NCI-H2196 (cell line): ENCODE data around the gene FGFR4.

Experiments
- DNase-seq: peaks from one replicate; lab custom pipeline; 2025; ENCODE audit not compliant: unreplicated experiment; lab: John Stamatoyannopoulos, UW

Gene FGFR4

DNA sequence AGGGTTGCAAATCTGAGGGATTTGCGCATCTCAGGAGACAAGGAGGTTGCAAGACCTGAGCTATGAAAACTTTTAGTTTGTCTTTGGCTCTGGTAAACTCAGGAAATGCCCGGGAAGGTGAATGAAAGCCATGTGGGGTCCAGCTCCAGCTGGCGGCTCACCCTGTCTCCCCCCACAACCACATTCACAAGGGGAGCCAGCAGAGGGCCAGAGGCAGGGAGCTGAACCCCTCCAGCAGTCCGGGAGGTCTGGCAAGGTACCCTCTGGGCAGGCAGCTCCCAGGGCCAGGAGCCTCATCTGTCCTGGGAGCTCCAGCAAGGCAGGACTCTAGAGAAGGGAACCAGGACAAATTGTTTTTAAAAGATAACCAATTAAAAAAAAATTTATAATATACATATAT is 2.5 kb upstream of the FGFR4 start:
- DNase-seq: no peak

DNA sequence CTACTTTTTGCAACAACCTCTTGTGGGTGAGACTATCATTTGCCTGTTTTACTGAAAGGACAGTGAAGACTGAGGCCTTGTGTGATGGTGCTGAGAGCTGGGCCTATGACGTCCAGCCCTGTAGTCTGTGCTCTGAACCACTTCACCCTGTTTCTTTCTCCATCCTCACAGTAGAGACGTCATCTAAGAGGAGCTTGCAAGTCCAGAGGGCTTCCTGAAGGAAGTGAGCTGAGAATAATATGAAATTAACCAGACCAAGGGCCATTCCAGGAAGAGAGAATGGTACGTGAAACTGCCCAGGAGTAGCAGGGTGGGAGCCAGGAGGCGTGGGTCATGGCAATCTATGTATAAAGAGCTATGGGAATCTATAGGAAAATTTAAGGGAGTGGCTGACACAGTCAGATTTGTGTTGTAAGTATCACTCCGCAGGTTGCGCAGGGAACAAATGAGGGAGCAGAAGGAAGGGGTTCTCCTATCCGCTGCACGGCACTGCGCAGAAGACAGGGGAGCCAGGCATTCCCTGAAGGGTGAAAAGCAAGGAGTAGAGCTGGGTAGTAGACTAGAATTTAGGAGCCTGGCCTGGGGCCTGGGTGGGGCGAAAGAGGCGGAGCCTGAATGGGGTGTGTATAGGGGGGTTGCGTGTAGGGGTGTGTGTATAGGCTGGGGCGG is 596 bp upstream of the FGFR4 start:
- DNase-seq: no peak

DNA sequence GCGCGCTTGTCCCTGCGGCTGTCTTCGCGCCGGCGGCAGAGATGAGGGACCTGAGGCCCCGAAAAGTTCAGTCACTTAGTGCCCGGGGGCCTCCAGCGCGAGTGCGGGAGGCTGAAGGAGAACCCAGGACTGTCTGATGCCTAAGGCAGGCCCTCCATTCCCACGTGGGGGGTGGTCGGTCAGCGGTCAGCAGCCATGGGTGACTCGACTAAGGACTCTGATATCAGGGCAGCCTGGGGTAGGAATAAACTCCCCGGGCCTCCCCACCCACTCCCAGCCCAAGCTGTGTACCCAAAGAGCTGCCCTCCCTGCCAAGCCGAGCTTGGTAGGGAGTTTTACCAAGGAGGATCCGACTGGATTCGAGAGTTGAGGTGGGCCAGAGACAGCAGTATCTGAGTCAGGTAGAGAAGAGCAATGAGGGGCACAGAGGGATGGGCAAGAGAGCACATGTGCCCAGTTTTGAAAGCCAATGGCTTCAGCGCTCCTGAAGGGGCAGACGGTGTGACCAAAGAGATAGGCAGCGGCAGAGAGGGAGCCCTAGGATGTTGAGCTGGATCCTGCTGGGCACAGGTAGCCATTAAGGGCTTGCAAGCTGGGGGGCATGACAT is 787 bp downstream of the FGFR4 start:
- no peak for DNase-seq

DNA sequence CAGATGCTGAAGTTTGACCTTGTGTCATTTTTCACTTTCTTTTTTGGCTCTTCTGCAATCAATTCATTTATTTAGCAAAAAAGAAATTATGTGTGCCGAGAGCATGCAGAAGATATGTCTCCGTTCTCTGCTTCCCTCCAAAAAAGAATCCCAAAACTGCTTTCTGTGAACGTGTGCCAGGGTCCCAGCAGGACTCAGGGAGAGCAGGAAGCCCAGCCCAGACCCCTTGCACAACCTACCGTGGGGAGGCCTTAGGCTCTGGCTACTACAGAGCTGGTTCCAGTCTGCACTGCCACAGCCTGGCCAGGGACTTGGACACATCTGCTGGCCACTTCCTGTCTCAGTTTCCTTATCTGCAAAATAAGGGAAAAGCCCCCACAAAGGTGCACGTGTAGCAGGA is 2.4 kb downstream of the FGFR4 start:
- DNase-seq: no peak

DNA sequence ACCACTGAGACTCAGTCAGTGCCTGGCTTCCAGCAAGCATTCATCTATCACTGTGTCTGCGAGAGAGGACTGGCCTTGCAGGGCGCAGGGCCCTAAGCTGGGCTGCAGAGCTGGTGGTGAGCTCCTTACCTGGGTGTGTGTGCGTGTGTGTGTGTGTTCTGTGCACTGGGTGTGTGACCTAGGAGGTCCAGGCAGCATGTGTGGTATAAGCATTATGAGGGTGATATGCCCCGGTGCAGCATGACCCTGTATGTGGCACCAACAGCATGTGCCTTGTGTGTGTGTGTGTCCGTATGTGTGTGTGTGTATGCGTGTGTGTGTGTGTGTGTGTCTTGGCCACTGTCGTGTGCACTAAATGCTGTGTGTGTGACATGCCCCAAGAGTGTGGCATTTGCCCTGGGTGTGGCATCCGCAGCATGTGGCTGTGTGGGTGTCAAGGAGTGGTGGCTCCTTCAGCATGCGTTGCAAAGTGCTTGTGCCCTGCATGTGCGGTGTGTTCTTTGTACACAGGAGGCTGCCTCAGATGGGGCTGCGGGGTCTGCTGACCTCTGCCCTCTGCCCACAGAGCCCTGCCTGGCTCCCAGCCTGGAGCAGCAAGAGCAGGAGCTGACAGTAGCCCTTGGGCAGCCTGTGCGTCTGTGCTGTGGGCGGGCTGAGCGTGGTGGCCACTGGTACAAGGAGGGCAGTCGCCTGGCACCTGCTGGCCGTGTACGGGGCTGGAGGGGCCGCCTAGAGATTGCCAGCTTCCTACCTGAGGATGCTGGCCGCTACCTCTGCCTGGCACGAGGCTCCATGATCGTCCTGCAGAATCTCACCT is 3.3 kb downstream of the FGFR4 start:
- DNase-seq: no peak

DNA sequence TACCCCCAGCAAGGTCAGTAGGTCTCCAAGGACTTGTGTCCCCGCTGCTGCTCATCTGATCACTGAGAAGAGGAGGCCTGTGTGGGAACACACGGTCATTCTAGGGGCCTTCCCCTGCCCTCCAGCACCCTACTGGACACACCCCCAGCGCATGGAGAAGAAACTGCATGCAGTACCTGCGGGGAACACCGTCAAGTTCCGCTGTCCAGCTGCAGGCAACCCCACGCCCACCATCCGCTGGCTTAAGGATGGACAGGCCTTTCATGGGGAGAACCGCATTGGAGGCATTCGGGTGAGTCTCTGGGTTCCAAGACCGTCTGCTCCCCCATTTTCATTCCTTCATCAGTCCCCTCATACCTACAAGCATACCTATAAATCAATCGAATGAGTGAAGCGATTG is 4.1 kb downstream of the FGFR4 start:
- no peak for DNase-seq

DNA sequence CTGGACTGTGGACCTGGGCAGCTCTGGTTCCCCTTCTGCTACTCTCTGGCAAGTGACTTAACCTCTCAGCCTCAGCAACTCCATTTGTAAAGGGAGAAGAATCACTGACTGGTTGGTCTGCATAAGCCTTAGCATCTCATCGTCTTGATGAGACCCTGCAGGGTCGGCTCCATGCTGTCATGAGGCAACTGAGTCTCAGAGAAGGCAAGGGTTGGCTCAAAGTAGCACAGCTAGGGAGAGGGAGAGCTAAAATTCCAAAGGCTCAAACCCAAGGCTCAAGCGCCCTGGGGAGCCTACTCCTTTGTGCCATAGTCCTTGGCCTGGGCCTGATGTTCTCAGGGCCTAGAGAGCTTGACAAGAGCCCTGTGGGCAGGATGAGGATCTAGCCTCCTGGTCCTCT is 4.5 kb downstream of the FGFR4 start:
- no peak for DNase-seq

DNA sequence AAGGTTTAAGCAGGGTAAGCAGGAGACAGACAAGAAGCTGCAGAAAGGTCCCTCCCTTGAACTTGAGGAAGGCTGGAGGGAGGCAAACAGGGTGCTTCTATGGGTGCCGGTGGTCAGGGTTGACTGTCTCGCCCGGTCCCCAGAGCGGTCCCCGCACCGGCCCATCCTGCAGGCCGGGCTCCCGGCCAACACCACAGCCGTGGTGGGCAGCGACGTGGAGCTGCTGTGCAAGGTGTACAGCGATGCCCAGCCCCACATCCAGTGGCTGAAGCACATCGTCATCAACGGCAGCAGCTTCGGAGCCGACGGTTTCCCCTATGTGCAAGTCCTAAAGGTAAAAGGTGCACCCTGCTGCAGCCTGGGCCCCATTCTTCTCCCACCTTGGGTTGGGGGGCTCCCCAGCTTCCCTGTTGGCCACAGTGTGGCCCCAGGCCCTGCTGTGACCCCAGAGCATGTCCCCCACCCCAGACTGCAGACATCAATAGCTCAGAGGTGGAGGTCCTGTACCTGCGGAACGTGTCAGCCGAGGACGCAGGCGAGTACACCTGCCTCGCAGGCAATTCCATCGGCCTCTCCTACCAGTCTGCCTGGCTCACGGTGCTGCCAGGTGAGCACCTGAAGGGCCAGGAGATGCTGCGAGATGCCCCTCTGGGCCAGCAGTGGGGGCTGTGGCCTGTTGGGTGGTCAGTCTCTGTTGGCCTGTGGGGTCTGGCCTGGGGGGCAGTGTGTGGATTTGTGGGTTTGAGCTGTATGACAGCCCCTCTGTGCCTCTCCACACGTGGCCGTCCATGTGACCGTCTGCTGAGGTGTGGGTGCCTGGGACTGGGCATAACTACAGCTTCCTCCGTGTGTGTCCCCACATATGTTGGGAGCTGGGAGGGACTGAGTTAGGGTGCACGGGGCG is 5.7 kb downstream of the FGFR4 start:
- DNase-seq: no peak

DNA sequence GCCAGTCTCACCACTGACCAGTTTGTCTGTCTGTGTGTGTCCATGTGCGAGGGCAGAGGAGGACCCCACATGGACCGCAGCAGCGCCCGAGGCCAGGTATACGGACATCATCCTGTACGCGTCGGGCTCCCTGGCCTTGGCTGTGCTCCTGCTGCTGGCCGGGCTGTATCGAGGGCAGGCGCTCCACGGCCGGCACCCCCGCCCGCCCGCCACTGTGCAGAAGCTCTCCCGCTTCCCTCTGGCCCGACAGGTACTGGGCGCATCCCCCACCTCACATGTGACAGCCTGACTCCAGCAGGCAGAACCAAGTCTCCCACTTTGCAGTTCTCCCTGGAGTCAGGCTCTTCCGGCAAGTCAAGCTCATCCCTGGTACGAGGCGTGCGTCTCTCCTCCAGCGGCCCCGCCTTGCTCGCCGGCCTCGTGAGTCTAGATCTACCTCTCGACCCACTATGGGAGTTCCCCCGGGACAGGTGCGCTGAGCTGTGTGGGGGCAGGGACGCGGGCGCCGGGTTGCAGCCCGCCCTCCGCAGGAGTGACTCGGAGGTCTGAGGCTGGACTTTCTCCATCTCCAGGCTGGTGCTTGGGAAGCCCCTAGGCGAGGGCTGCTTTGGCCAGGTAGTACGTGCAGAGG is 6.5 kb downstream of the FGFR4 start:
- no peak for DNase-seq

DNA sequence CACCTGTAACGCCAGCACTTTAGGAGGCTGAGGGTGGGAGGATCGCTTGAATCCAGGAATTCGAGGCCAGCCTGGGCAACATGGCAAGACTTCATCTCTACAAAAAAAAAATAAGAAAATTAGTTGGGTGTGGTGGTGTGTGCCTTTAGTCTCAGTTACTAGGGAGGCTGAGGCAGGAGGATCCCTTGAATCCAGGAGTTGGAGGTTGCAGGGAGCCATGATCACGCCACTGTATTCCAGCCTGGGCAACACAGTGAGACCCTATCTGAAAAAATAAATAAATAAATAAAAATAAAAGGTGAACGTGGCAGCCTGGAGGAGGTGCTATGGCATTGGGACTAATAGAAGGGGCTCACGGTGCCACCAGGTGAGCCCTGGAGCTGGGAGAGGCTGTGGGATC is 7.1 kb downstream of the FGFR4 start:
- no peak for DNase-seq

DNA sequence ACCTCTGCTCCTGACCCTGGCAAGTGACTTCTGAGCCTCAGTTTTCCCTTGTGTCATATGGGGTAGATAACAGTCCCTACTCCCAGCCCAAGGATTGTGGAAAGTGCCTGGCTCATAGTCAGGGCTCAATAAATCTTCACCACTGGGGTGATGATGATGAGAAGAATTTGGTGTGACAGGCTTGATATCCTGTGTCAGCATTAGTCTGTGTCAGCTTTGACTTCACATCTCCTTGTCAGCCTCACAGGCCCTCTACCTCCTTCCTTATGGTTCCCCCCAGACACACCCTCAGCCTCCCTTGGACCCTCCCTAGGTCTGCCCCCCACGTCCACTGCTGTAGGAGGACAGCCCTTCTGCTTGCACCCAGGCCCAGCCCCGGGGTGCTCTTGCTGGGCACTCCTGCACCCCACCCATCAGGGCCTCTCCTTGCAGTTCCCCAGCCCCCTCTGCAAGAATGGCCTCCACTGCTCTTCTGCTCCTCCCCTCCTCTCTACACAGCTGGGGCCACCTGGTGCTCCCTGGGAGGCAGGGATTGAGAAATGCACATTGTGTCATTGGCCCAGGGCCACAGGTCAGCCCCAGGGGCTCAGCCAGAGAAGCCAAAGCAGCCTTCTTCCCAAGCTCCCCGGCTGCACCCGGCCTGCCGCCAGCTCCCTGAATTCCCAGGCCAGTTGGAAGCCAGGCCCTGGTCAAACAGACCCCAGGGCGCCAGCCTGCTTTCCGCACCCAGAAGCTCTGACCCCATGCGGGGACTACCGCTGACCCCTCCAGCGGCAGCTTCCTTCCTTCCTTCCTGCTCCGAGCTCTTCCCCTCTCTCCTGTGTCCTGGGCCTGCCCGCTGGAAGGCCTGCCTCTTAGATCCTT is 7.7 kb downstream of the FGFR4 start:
- DNase-seq: no peak

DNA sequence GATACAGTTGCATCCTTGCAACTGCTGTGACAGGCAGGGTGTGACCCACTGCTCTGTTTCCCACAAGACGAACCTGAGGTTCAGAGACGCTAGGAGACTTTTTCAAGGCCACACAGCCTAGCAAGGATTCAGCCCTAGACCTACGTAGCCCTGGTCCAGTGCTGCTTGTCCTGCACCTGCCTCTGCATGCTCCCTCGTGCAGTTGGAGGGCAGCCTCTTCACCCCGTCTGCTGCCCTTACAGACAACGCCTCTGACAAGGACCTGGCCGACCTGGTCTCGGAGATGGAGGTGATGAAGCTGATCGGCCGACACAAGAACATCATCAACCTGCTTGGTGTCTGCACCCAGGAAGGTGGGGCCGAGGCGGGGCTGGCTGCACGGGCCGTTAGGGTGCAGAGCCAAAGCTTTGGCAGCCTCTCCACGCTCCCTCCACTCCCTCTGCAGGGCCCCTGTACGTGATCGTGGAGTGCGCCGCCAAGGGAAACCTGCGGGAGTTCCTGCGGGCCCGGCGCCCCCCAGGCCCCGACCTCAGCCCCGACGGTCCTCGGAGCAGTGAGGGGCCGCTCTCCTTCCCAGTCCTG is 8.5 kb downstream of the FGFR4 start:
- DNase-seq: no peak

DNA sequence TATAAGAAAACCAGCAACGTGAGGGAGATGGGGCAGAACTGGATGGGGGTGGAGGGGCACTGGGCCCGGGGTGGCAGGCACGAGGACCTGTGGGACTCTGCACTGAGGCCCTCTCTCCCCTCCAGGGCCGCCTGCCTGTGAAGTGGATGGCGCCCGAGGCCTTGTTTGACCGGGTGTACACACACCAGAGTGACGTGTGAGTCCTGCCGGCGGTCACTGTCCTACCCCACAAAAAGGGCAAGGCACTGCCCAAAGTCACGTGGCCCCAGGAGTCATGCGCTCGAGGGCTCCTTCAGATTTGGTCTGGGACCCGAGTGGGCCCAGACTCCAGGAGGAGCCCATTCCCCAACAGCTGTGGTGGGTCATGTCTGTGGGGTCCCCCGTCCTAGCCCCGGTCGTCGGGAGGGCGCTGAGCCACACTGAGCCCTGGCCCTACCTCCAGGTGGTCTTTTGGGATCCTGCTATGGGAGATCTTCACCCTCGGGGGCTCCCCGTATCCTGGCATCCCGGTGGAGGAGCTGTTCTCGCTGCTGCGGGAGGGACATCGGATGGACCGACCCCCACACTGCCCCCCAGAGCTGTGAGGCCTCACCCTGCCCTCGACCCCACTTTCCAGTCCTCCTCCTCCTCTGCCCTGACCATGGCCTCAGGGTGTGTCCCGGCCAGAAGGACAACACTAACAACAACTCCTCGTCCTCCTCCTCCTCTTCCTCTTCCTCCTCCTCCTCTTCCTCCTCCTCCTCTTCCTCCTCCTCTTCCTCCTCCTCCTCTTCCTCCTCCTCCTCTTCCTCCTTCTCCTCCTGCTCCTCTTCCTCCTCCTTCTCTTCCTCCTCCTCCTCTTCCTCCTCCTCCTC is 9.7 kb downstream of the FGFR4 start:
- no peak for DNase-seq

DNA sequence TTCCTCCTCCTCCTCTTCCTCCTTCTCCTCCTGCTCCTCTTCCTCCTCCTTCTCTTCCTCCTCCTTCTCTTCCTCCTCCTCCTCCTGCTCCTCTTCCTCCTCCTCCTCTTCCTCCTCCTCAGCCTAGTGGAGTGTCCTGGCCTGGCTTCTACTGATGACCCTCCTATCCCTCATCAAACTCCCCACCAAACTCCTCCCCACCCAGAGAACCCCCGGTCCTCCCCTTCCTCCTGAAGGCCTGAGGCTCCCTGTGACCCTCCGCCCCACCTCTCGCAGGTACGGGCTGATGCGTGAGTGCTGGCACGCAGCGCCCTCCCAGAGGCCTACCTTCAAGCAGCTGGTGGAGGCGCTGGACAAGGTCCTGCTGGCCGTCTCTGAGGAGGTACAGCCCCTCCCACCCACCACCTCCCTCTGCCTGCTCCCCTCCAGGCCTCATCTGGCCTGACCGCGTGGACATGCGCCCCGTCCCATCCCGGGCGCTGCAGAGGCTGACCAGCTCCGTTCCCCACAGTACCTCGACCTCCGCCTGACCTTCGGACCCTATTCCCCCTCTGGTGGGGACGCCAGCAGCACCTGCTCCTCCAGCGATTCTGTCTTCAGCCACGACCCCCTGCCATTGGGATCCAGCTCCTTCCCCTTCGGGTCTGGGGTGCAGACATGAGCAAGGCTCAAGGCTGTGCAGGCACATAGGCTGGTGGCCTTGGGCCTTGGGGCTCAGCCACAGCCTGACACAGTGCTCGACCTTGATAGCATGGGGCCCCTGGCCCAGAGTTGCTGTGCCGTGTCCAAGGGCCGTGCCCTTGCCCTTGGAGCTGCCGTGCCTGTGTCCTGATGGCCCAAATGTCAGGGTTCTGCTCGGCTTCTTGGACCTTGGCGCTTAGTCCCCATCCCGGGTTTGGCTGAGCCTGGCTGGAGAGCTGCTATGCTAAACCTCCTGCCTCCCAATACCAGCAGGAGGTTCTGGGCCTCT is 10.6 kb downstream of the FGFR4 start:
- DNase-seq: no peak

DNA sequence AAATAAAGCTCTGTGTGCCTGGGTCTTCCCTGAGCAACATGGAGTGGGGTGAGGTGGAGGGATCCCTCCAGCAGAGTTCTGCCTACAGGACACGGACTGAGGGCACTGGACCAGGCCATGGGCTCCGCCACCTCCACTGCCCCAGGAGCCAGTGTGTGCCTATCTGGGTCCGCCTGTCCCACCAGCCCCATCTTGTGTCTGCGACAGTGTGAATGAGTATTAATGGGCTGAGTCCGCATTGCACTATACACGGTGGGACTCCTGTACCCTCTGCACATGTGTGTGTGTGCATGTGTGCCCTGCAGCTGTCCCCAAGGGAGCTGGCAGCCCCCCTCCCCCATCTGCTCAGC is 11.4 kb downstream of the FGFR4 start:
- no peak for DNase-seq

DNA sequence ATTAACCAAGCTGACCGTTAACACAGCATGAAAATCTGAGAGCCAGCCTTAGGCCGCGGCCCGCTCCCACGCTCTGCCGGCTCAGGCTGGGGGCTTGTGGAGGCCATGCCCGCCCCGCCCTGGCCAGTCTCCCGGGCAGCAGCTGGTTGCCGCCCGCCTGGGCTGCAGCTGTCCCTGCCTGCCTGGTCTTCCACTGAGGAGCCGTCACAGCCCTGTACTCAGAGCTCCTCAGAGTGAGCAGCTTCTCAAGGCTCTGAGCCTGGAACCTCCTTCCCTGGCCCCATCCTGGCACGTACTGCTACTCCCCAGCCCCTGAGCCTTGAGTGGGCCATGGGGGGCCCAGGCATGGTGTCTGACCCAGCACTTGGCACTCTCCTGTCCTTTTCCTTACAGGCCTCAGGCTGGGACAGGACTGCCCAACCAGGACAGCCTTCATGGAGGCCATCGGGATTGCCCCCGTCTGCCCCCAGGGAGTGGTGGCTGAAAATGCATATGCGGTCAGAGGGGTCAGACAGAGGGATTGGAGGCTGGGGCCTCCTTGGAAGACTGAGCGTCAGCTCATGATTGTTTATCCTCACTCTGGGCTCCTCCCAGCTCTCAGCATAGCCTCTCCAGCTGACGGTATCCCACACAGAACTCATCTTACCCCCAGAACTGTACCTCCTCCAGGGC is 11.9 kb downstream of the FGFR4 start:
- no peak for DNase-seq
